GM18517 (cell line): ENCODE results near the gene TGFBR3L.
"Not testable (repeated sequence)": the region's sequence is repeated elsewhere in the genome, so short reads cannot be mapped to it uniquely, and the experiment has no call there.

ENCODE experiments used
- ATAC-seq: cut with Tn5 transposase; IDR thresholded peaks from one replicate; pipeline ENCODE4 v1.9.1; 2021; ENCODE audit warnings: mild to moderate bottlenecking, moderate library complexity; ENCODE audit not compliant: unreplicated experiment

TGFBR3L gene

DNA sequence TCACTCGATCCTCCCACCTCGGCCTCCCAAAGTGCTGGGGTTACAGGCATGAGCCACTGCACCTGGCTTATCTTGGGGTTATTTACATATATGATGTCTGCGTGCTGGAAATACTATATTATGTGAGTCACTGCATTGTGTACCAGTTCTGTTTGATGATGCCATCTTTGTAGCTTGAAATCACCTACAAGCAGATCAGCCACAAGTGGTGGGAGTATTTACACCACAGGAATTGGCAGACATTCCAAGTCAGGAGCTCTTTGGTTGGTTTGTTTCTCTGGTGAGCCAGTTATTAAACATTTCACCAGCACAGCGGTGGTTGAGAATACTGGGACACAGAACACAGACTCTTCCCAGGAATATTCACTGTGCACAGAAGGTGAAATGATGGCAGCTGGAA lies 33.3 kb downstream of the TGFBR3L start:
- no peak for ATAC-seq

DNA sequence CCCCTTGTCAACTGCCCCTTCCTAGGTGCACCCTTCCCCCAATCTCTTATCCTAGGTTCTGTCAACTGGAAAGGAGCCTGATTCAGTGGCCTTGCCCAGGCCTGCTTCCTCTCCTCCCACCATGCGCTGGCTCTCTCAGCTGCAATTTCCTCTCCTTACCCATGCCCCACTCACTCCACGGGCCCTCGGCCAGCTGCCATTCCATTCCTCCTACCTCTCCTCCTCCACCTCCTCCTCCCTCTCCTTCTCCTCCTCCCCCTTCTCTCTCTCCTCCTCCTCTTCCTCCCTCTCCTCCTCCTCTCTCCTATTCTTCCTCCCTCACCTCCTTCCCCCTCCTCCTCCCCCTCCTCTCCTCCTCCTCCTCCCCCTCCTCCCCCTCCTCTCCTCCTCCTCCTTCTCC lies 38.4 kb downstream of the TGFBR3L start:
- ATAC-seq, result no peak

DNA sequence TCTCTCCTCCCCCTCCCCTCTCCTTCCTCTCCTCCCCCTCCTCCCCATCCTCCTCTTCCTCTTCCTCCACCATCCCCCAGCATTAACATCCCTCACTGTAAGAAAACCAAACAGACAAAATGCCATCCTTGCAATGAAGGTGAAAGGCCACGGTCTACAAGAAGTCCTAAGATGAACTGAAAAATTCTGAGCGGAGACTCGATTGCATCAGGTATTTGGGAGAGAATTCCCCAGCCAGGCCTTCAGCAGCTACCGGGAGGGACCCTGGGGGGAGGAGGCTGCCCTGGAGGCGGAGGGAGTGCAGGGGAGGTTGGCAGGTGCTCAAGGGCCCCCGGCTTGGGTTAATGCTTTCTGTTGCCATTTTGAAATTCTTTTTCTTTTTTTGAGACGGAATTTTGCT lies 38.9 kb downstream of the TGFBR3L start:
- ATAC-seq, result no peak

DNA sequence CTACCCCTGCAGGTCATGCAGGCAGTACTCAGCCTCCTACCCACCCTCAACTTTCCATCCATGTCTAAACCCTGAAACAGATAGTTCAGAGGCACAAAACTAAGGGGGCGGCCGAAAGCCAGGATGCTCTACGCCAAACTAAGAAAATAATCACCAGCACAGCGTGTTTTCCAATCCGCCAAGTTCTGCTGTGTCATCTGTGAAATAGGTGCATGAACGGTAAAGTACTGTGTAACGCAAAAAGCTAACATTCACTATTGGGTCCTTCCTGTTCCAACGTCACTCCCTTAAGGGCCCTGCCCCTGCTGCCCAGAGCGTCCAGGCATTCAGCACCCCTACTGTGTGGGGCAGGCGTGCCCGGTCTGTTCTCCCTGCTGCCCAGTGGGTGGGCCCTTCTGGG lies 41.1 kb downstream of the TGFBR3L start:
- ATAC-seq, result no peak

DNA sequence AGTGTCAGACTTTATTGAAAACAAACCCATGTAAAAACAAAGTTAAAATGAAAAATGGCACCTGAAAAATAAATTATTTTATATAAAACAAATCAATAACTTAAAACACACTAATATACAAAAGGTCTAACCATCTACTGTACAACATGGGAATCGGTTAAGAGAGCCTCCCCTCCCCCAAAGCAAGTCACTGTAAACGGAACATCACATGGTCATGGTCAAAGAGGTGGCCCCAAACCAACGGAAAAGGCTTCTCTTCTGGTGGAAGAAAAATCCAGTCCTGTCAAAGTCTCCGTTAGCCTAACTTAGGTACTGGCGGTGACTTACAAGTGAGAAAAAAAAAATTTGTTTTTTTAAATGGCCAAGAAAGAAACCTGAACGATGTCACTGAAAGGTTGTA lies 44.6 kb downstream of the TGFBR3L start:
- ATAC-seq, result no peak

DNA sequence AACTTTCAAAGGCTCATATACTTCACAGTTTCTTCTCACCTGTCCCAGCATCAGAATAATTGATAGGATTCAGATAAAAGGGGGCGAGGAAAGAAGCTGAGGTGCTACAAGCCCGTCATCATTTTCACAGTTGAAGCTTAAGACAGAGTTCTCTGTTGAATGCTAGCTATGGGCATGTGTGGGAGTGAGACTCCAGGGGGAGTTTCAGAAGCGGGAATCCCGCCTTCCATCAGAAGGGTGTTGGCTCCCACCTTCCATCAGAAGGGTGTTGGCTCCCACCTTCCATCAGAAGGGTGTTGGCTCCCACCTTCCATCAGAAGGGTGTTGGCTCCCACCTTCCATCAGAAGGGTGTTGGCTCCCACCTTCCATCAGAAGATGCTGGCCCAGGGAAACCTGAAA lies 46.5 kb downstream of the TGFBR3L start:
- ATAC-seq, result not testable (repeated sequence)

DNA sequence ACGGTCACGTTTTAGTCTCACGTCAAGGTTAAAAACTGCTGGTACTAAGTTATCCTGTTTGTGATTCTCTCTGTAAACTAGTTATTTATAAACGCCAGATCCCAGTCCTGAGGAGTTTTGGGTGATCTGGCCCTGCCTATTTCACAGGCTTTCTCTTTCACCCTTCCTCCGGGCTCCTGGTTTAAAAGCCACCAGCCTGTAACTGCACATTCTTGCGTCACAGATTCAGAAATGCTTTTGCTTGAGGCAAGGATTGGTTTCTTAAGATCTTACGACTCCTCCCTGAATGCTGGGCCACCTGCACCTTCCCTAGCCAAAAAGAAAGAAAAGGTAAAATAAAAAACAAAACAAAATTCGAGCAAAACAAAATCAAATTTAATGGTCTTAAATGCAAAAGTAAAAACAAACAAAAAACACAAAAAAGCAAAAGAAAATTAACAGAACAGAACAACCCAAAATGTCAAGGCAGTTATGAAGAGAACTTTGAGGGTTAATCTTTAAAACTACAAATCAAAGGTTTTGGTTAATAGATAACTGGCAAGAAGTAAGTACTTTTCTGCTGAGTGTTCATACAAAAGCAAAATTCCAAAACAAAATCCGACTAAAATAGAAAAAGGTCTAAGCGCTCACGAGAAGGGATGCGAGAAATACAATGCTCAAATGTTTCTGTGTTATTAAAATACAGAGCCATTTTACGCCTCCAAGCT lies 47.4 kb downstream of the TGFBR3L start:
- ATAC-seq, result no peak

DNA sequence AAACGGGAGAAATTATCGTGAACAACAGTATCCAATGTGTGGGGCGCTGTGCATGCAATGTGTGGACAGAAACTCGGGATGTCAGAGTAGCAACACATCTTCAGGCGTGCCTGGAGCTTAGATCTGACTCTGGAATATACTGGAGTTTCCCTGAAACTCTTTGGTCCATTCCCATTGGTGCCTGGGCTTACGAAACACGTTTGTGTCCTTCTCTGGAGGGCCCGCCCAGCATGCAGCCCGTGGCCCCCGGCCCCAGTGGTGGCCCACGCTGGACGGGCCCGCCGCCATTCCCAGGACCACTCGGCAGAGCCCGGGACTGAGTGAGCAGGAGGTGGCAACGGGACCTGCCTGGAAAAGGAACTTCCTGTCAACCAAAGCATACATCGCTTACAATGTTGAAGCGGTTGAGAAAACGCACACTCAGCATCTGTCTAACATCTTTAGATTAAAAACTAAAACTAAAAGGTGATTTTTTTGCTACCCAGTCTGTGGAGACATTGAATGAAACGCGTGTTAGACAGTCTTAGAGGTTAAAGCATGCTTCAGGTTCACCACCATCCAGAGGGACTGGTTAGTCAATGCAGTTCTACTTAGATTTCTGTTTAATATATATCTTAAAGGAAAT lies 48.1 kb downstream of the TGFBR3L start:
- no peak for ATAC-seq

DNA sequence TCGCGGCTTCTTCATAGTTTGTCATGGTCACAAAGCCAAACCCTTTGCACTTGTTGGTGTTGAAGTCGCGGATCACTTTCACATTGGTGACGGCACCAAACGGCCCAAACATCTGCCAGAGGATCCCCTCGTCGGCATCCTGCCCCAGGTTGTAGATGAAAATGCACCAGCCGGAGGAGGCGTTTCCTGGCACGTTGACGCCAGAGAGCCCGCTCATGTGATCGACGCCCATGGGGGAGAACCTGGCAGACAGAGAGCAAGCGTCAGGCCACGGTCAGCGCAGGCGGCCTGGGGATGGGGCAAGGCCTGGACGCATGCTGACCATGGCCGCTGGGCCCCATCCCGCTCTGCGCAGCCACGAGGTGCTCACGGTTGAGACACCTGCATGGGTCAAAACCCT lies 48.9 kb downstream of the TGFBR3L start:
- no peak for ATAC-seq

DNA sequence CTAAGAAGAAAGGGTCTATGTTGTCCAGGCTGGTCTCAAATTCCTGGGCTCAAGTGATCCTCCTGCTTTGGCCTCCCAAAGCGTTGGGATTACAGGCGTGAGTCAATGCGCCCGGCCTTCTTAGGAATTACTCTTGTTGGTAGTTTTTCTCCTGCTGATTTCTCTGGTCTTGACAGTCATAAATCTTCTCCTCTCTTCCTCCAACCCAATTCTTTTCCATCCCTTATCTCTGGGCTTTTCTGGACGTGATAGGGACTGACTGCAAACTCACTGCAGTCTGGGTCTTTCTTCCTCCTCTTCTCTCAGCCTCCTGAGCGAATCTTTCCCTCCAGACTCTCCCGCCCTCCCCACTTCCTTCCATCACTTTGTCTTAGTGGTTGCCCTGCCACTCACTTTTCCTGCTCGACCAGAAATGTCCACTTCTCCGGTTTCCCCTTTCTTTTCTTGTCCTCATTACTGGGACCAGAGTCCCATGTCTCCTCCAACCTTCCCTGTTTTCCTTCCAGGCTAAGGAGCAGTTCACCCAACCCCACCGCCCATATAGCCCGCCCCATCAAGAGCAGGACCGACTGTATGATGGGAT lies 50.7 kb downstream of the TGFBR3L start:
- ATAC-seq, result no peak

DNA sequence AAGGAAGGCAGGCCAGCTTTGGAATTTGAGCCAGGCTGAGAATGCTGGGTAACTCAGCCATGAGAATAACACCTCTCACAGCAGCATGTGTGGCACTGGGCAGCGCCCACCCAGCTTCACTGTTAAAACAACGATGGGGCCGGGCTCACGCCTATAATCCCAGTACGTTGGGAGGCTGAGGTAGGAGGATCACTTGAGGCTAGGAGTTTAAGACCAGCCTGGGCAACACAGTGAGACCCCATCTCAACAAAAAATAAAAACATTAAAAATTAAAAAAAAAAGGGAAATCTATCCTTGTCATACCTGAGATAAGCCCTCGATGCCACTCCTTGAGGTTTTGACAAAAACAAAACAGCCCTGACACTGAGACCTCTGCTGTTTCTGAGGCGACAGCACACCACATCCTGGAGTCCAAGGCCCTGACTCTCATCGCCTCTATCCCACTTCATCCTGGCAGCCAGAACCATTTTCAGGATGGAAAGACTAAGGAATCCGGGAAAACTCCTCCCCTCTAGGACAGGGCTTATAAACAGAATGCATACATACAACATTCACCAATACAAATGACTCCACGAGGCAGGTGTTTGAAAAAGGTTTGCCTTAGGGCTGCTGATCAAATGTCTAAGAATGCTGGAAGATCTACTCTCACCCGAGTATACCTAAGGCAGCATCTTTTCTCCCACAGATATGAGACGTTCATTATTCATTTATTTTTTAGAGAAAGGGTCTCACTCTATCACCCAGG lies 51.5 kb downstream of the TGFBR3L start:
- no peak for ATAC-seq

DNA sequence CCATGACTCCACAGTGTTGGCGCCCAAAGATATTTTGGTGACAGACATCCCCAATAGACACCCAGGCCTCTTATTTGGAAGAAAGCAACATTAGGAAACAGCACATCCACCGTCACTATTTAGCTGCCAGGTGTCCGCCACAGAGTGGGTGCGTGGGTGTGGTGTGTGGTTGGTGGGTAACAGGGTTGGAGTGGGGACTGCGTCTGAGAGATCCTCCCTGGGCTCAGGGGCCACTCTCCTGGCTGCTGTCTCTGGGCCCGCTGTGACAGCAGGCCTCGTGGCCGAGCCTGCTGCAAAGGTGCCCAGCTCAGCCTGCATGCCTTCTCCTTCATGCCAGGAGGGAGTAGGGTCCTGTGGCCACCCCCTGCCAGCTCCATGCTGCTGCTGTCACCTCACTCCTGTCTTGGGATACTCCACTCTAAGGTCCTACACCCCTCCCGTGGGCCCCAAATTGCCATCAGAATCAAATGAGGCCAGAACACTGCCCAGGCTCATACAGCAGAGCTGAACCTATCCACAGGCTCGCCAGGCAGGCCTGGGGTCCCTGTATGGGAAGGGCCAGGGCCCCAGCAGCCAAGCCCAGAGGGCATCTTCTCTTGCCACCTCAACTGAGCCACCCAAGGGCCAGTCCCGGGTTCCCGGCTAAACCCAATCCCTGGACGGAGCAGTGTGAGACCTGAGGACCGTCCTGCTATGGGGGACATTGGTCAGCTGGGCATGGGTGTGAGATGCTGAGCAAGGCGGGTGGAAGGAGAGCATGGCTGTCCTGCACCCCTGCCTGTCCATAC lies 53.6 kb downstream of the TGFBR3L start:
- ATAC-seq, result no peak
